Body of pancreas (tissue), 4 donors: ENCODE data around the gene BCL7C. TPM values are rescaled to one million over a fixed set of nuclear protein-coding genes. Genes with fewer than 3 reads are reported as not detected.

Experiments used
- ATAC-seq: fragments of 150-250 bp; one replicate; pipeline ENCODE4 v1.9.1; 2016
- DNase-seq, 4 donors: peaks; one replicate each; pipeline ENCODE4 v3.0.0-alpha.2; 2019
- H3K27ac ChIP-seq, 4 donors: fragments of 200-600 bp; sonication (generic); 1 replicate in 3 of 4; 2 replicates in 1 of 4; pipeline versions ENCODE4 v1.5.1 to v1.6.1; 2016 to 2019; ENCODE audit warnings: mild to moderate bottlenecking in 1 of 4, mixed read lengths in 1 of 4, moderate library complexity in 1 of 4
- H3K27me3 ChIP-seq, 2 donors: fragments of 200-600 bp; sonication (generic); one replicate each; pipeline ENCODE4 v1.6.0; 2016; ENCODE audit warnings: mild to moderate bottlenecking in 1 of 2
- H3K36me3 ChIP-seq, 2 donors: fragments of 200-600 bp; sonication (generic); replicated peaks in 1 of 2; 2 replicates each; pipeline ENCODE4 v1.5.1; 2016; ENCODE audit warnings: low read depth in 2 of 2; ENCODE audit not compliant: insufficient read depth in 1 of 2
- H3K4me1 ChIP-seq: fragments of 200-600 bp; sonication (generic); one replicate; pipeline ENCODE4 v1.6.0; 2016
- H3K4me3 ChIP-seq, 2 donors: fragments of 200-600 bp; sonication (generic); 1 replicate in 1 of 2; 2 replicates in 1 of 2; pipeline ENCODE4 v1.5.1; 2016 to 2019
- H3K9me3 ChIP-seq, 3 donors: fragments of 200-600 bp; sonication (generic); 1 replicate in 2 of 3; 2 replicates in 1 of 3; pipeline ENCODE4 v1.5.1; 2016
- POLR2A ChIP-seq, 3 donors: fragments of 450-650 bp; IDR thresholded peaks; one replicate each; pipeline ENCODE4 v1.6.1; 2016; ENCODE audit warnings: antibody characterized with exemption in 3 of 3, mild to moderate bottlenecking in 2 of 3
- WGBS, 2 donors: methylation state at CpG; one replicate each; pipeline ENCODE4 v1.1.5; 2017; 5-methylcytosine and 5-hydroxymethylcytosine counted together
- intact Hi-C: fragments of 100-400 bp; cut with DNase I; formaldehyde crosslinking; loops from one replicate; pipeline ENCODE4 v1.15.1; 2023
- microRNA counts, 2 donors: library from miRNA; unstranded; fragments of <30 nt; microRNA quantifications; one replicate each; lab custom pipeline; 2017
- microRNA-seq, 2 donors: library from miRNA; unstranded; fragments of <30 nt; microRNA quantifications; one replicate each; pipeline ENCODE4, GENCODE V29; 2016; ENCODE audit warnings: borderline number of aligned reads in 2 of 2, borderline replicate concordance in 2 of 2
- small RNA-seq: library from RNA; depleted of rRNA; stranded (forward); fragments of <200 nt; gene quantifications from one replicate; pipeline ENCODE3, GENCODE V24; 2016
- total RNA-seq, 2 donors: library from RNA; depleted of rRNA; stranded (reverse); fragments of >200 nt; gene quantifications; one replicate each; pipeline ENCODE4 v1.1.0, GENCODE V29; 2016
- TF ChIP-seq, protein P1 (sequence below), 7 experiments: fragments of 450-650 bp in 4 of 7; fragments of 200-600 bp in 3 of 7; sonication (generic) in 3 of 7; IDR thresholded peaks; one replicate each; pipeline ENCODE4 v1.5.1; 2016 to 2019; ENCODE audit warnings: antibody characterized with exemption in 7 of 7

BCL7C gene
- total RNA-seq, 2 donors from 2014 or later: 19.8 to 24.1 TPM

- TF ChIP-seq, protein P1, sequence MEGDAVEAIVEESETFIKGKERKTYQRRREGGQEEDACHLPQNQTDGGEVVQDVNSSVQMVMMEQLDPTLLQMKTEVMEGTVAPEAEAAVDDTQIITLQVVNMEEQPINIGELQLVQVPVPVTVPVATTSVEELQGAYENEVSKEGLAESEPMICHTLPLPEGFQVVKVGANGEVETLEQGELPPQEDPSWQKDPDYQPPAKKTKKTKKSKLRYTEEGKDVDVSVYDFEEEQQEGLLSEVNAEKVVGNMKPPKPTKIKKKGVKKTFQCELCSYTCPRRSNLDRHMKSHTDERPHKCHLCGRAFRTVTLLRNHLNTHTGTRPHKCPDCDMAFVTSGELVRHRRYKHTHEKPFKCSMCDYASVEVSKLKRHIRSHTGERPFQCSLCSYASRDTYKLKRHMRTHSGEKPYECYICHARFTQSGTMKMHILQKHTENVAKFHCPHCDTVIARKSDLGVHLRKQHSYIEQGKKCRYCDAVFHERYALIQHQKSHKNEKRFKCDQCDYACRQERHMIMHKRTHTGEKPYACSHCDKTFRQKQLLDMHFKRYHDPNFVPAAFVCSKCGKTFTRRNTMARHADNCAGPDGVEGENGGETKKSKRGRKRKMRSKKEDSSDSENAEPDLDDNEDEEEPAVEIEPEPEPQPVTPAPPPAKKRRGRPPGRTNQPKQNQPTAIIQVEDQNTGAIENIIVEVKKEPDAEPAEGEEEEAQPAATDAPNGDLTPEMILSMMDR (IDR thresholded peaks at IDR 0.05): peak in 2 of 7 experiments; percentile 9 to 11
- TF ChIP-seq POLR2A (IDR thresholded peaks at IDR 0.05): no peak
- Histone ChIP-seq H3K4me3 (no peak overlapping the region), H3K36me3 (no peaks in the 10 kb centered on the region), H3K4me1 (peaks cover 17% of the 10 kb centered on the region), H3K9me3 (no peaks in the 10 kb centered on the region), H3K27me3 (no peaks in the 10 kb centered on the region), H3K27ac (peak overlapping the region in 3 of 4 donors; percentile 22 to 25 (median 23))
- intact Hi-C loops: no loop called here
- WGBS, 2 donors: 65 to 76% methylated on average over 3 of the region's 3 CpGs
- ATAC-seq: no peak
- DNase-seq: no peak
Observed at GRCh38 chr16:30838876-30839471, 54.9 kb downstream of the BCL7C start.

GRCh38 chr16:30837904-30838303 is 56.0 kb downstream of the BCL7C start:
- 69 to 100% methylated on average over 1 of the region's 1 CpG for WGBS, 2 donors
- H3K9me3 ChIP-seq: no peaks in the 10 kb centered on the region
- H3K4me3 ChIP-seq: no peak overlapping the region
- no peak for DNase-seq
- no peak for ATAC-seq
- H3K27me3 ChIP-seq: no peaks in the 10 kb centered on the region
- intact Hi-C loops: no loop called here
- TF ChIP-seq, protein P1 (IDR thresholded peaks at IDR 0.05): no peak
- no peak for TF ChIP-seq POLR2A (IDR thresholded peaks at IDR 0.05)
- no peak overlapping the region for H3K27ac ChIP-seq
- peaks cover 17% of the 10 kb centered on the region for H3K4me1 ChIP-seq
- no peaks in the 10 kb centered on the region for H3K36me3 ChIP-seq

MicroRNAs within 50 kb of the gene (microRNA counts, 767-probe panel; counts per million panel counts)
- 0 to 736 counts per million in 2 donors for microRNA hsa-miR-762 (lab: Ali Mortazavi, UCI)

Small RNA genes lying within 50 kb of the gene (microRNA-seq; reads per million reads assigned to microRNA genes)
- 0.45 to 0.93 reads per million in 2 donors for gene MIR4519
- gene MIR762: 0 reads per million in 2 donors

Small RNA genes lying within 50 kb of the gene (small RNA-seq; reads per million reads assigned to genes)
- gene MIR4519 (not detected), gene MIR762 (not detected)

Other genes starting within 250 kb of the BCL7C start
- gene PRR14, start 243.1 kb downstream of the BCL7C start, total RNA-seq: 10 to 100 TPM; 20.5 to 65.6 TPM
- gene FBRS, start 235.6 kb downstream of the BCL7C start, total RNA-seq: 10 to 100 TPM; 20.8 to 76.8 TPM
- gene SRCAP, start 194.9 kb downstream of the BCL7C start, total RNA-seq: 10 to 100 TPM; 27.5 to 30.0 TPM
- gene PHKG2, start 145.7 kb downstream of the BCL7C start, total RNA-seq: 10 to 100 TPM; 17.6 to 24.7 TPM
- 10 to 100 TPM in 1 of 2 donors, 1 to 10 TPM in 1; 1.6 to 28.0 TPM for gene CFAP119, start 132.0 kb downstream of the BCL7C start, total RNA-seq
- gene RNF40, start 131.8 kb downstream of the BCL7C start, total RNA-seq: 10 to 100 TPM; 44.9 to 79.8 TPM
- gene ZNF629, start 106.9 kb downstream of the BCL7C start, total RNA-seq: 1 to 10 TPM; 8.6 to 9.2 TPM
- gene CTF1, start 2.5 kb upstream of the BCL7C start, total RNA-seq: 1 to 10 TPM; 1.0 to 2.0 TPM
- 10 to 100 TPM in 1 of 2 donors, 1 to 10 TPM in 1; 8.6 to 21.1 TPM for gene FBXL19, start 29.5 kb upstream of the BCL7C start, total RNA-seq
- gene ORAI3, start 55.0 kb upstream of the BCL7C start, total RNA-seq: 10 to 100 TPM in 1 of 2 donors, 1 to 10 TPM in 1; 7.9 to 27.2 TPM
- gene SETD1A, start 63.7 kb upstream of the BCL7C start, total RNA-seq: 10 to 100 TPM in 1 of 2 donors, 1 to 10 TPM in 1; 4.7 to 10.9 TPM
- gene HSD3B7, start 91.1 kb upstream of the BCL7C start, total RNA-seq: 10 to 100 TPM; 20.5 to 21.4 TPM
- gene STX1B, start 116.6 kb upstream of the BCL7C start, total RNA-seq: under 1 TPM; 0.26 to 0.33 TPM
- gene STX4, start 139.5 kb upstream of the BCL7C start, total RNA-seq: 10 to 100 TPM; 25.9 to 38.6 TPM
- gene ZNF668, start 180.2 kb upstream of the BCL7C start, total RNA-seq: 10 to 100 TPM in 1 of 2 donors, 1 to 10 TPM in 1; 2.9 to 15.2 TPM
- 10 to 100 TPM; 12.7 to 14.5 TPM for gene ZNF646, start 180.3 kb upstream of the BCL7C start, total RNA-seq
- gene PRSS53, start 194.9 kb upstream of the BCL7C start, total RNA-seq: 1 to 10 TPM; 3.0 to 6.0 TPM
- 100 to 1,000 TPM in 1 of 2 donors, 10 to 100 TPM in 1; 42.5 to 104 TPM for gene VKORC1, start 200.7 kb upstream of the BCL7C start, total RNA-seq
- gene BCKDK, start 214.3 kb upstream of the BCL7C start, total RNA-seq: 10 to 100 TPM; 33.9 to 61.7 TPM
- gene KAT8, start 223.6 kb upstream of the BCL7C start, total RNA-seq: 10 to 100 TPM; 55.7 to 66.4 TPM
- gene PRSS8, start 241.7 kb upstream of the BCL7C start, total RNA-seq: 10 to 100 TPM; 75.5 to 81.7 TPM